GM23338 (cell line): ENCODE results near the gene ACTL6A. TPM values are rescaled to one million over a fixed set of nuclear protein-coding genes. Genes with fewer than 3 reads are reported as not detected.

Experiments used
- ATAC-seq: fragments of 200-7000 bp; cut with Tn5 transposase; 3 replicates; pipeline ENCODE4 v1.9.1; 2020
- DNase-seq: peaks from one replicate; pipeline ENCODE4 v3.0.0-alpha.2; 2015; ENCODE audit warnings: low spot score
- H2AFZ ChIP-seq: fragments of 200-600 bp; sonication (generic); 2 replicates; pipeline ENCODE4 v1.8.0; 2016; ENCODE audit warnings: antibody characterized with exemption, mild to moderate bottlenecking, moderate library complexity
- H3F3A ChIP-seq: fragments of 200-600 bp; sonication (generic); replicated peaks from 2 replicates; pipeline ENCODE4 v1.8.0; 2017; ENCODE audit warnings: antibody characterized with exemption, mixed run types, low read depth
- H3K27ac ChIP-seq: fragments of 200-600 bp; sonication (generic); 2 replicates; pipeline ENCODE4 v1.6.1; 2016; ENCODE audit warnings: low read depth
- H3K27me3 ChIP-seq: fragments of 200-600 bp; sonication (generic); 2 replicates; pipeline ENCODE4 v1.8.0; 2016; ENCODE audit warnings: mild to moderate bottlenecking, mixed run types, moderate library complexity; ENCODE audit not compliant: insufficient read depth
- H3K36me3 ChIP-seq: fragments of 200-600 bp; sonication (generic); 2 replicates; pipeline ENCODE4 v1.8.0; 2016; ENCODE audit warnings: mild to moderate bottlenecking; ENCODE audit not compliant: insufficient read depth
- H3K4me1 ChIP-seq: fragments of 200-600 bp; sonication (generic); 2 replicates; pipeline ENCODE4 v1.8.0; 2016; ENCODE audit warnings: mild to moderate bottlenecking, moderate library complexity; ENCODE audit not compliant: insufficient read depth
- H3K4me2 ChIP-seq: fragments of 200-600 bp; sonication (generic); 2 replicates; pipeline ENCODE4 v1.7.1; 2017; ENCODE audit warnings: mixed run types
- H3K4me3 ChIP-seq: fragments of 200-600 bp; sonication (generic); 2 replicates; pipeline ENCODE4 v1.6.1; 2016; ENCODE audit warnings: mixed run types
- H3K79me2 ChIP-seq: fragments of 200-600 bp; sonication (generic); replicated peaks from 2 replicates; pipeline ENCODE4 v1.8.0; 2017; ENCODE audit warnings: mild to moderate bottlenecking; ENCODE audit not compliant: insufficient read depth
- H3K9me2 ChIP-seq: fragments of 200-600 bp; sonication (generic); 2 replicates; pipeline ENCODE4 v1.8.0; 2017; ENCODE audit not compliant: insufficient read depth
- H4K20me1 ChIP-seq: fragments of 200-600 bp; sonication (generic); replicated peaks from 2 replicates; pipeline ENCODE4 v1.8.0; 2017; ENCODE audit warnings: mild to moderate bottlenecking; ENCODE audit not compliant: insufficient read depth
- H3K27ac Mint-ChIP-seq: 2 replicates; pipeline ENCODE4 v1.8.0; 2020; ENCODE audit warnings: inconsistent platforms, mild to moderate bottlenecking, moderate library complexity, mixed read lengths
- H3K27me3 Mint-ChIP-seq: 3 replicates; pipeline ENCODE4 v1.8.0; 2022; ENCODE audit warnings: low read depth, mild to moderate bottlenecking, moderate library complexity, mixed read lengths, inconsistent platforms; ENCODE audit not compliant: insufficient read depth, poor library complexity
- H3K36me3 Mint-ChIP-seq: 3 replicates; pipeline ENCODE4 v1.8.0; 2021; ENCODE audit warnings: low read depth, mild to moderate bottlenecking, inconsistent platforms, moderate library complexity, mixed read lengths
- H3K4me1 Mint-ChIP-seq: 3 replicates; pipeline ENCODE4 v1.8.0; 2020; ENCODE audit warnings: mild to moderate bottlenecking, inconsistent platforms, mixed read lengths
- H3K4me3 Mint-ChIP-seq: 3 replicates; pipeline ENCODE4 v1.8.0; 2021; ENCODE audit warnings: moderate library complexity, mild to moderate bottlenecking, inconsistent platforms, mixed read lengths
- H3K9me3 Mint-ChIP-seq: 3 replicates; pipeline ENCODE4 v1.8.0; 2020; ENCODE audit warnings: moderate library complexity, mild to moderate bottlenecking, inconsistent platforms, mixed read lengths
- CREB1 ChIP-seq: fragments of 250-450 bp; sonication (Bioruptor Pico); IDR thresholded peaks from 2 replicates; pipeline ENCODE4 v1.5.0; 2020; ENCODE audit warnings: low read depth, mild to moderate bottlenecking, moderate library complexity
- EZH2 ChIP-seq: fragments of 200-600 bp; sonication (generic); IDR thresholded peaks from one replicate; pipeline ENCODE4 v1.8.0; 2017; ENCODE audit warnings: antibody characterized with exemption, mild to moderate bottlenecking, low read depth; ENCODE audit not compliant: unreplicated experiment
- NANOG ChIP-seq: IDR thresholded peaks from 2 replicates; pipeline ENCODE4 v1.6.1; 2016; ENCODE audit warnings: antibody characterized with exemption, borderline replicate concordance
- polyA plus RNA-seq: library from polyadenylated mRNA; unstranded; fragments of >200 nt; fragmentation: Nextera tagmentation; extraction: Ambion mirVana; gene quantifications from 2 replicates; pipeline ENCODE4 v1.2.1, GENCODE V29; 2016
- total RNA-seq: library from RNA; depleted of rRNA; stranded (reverse); fragments of >200 nt; shearing (Covaris generic); gene quantifications from 2 replicates; pipeline ENCODE4 v1.2.3, GENCODE V29; 2014
- TF ChIP-seq, protein P1 (sequence below): fragments of 250-450 bp; sonication (Bioruptor Pico); IDR thresholded peaks from 2 replicates; pipeline ENCODE4 v1.5.0; 2020; ENCODE audit warnings: mild to moderate bottlenecking, moderate library complexity
- TF ChIP-seq, protein P2 (sequence below): IDR thresholded peaks from 2 replicates; pipeline ENCODE4 v1.6.1; 2016; ENCODE audit warnings: antibody characterized with exemption

Gene ACTL6A
- total and polyA plus RNA-seq, 2 experiments from 2014 or later, result 117 to 125 TPM

DNA sequence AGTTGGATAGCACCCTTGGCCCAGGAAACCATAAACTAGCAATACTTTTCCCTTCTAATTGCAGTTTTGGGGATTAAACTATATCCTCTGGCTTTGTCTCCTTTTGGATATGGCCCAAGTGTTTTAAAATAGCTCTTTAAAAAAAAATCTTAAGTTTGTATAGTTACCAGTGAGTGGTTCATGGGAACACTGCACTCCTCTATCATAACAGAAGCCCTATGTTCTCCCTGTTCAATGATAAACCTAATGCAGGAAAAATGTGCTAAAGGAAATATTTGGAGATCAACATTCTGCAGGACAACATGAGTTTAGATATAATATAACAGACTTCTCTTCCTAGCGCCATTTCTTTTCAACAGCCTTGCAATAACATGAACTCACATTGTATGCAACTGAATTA lies 28.6 kb downstream of the ACTL6A start:
- peaks cover 69% of the 10 kb centered on the region; the same call in 2 of the 3 replicates for H3K36me3 Mint-ChIP-seq
- peaks cover 3% of the 10 kb centered on the region for H3K27me3 Mint-ChIP-seq
- DNase-seq (no peak), ATAC-seq (no peak)
- Histone ChIP-seq H3K27me3 (no peaks in the 10 kb centered on the region), H3K4me2 (no peak overlapping the region), H3K9me2 (no peaks in the 10 kb centered on the region), H3K79me2 (no peaks in the 10 kb centered on the region), H2AFZ (no peak overlapping the region), H4K20me1 (peaks cover 5% of the 10 kb centered on the region; the same call in 1 of the 2 replicates), H3F3A (peaks cover 4% of the 10 kb centered on the region; the same call in 1 of the 2 replicates), H3K4me1 (no peaks in the 10 kb centered on the region), H3K27ac (no peak overlapping the region), H3K4me3 (no peak overlapping the region), H3K36me3 (peaks cover 63% of the 10 kb centered on the region)
- no peak overlapping the region for H3K27ac Mint-ChIP-seq
- TF ChIP-seq NANOG (no peak), EZH2 (no peak)
- TF ChIP-seq, protein P1, sequence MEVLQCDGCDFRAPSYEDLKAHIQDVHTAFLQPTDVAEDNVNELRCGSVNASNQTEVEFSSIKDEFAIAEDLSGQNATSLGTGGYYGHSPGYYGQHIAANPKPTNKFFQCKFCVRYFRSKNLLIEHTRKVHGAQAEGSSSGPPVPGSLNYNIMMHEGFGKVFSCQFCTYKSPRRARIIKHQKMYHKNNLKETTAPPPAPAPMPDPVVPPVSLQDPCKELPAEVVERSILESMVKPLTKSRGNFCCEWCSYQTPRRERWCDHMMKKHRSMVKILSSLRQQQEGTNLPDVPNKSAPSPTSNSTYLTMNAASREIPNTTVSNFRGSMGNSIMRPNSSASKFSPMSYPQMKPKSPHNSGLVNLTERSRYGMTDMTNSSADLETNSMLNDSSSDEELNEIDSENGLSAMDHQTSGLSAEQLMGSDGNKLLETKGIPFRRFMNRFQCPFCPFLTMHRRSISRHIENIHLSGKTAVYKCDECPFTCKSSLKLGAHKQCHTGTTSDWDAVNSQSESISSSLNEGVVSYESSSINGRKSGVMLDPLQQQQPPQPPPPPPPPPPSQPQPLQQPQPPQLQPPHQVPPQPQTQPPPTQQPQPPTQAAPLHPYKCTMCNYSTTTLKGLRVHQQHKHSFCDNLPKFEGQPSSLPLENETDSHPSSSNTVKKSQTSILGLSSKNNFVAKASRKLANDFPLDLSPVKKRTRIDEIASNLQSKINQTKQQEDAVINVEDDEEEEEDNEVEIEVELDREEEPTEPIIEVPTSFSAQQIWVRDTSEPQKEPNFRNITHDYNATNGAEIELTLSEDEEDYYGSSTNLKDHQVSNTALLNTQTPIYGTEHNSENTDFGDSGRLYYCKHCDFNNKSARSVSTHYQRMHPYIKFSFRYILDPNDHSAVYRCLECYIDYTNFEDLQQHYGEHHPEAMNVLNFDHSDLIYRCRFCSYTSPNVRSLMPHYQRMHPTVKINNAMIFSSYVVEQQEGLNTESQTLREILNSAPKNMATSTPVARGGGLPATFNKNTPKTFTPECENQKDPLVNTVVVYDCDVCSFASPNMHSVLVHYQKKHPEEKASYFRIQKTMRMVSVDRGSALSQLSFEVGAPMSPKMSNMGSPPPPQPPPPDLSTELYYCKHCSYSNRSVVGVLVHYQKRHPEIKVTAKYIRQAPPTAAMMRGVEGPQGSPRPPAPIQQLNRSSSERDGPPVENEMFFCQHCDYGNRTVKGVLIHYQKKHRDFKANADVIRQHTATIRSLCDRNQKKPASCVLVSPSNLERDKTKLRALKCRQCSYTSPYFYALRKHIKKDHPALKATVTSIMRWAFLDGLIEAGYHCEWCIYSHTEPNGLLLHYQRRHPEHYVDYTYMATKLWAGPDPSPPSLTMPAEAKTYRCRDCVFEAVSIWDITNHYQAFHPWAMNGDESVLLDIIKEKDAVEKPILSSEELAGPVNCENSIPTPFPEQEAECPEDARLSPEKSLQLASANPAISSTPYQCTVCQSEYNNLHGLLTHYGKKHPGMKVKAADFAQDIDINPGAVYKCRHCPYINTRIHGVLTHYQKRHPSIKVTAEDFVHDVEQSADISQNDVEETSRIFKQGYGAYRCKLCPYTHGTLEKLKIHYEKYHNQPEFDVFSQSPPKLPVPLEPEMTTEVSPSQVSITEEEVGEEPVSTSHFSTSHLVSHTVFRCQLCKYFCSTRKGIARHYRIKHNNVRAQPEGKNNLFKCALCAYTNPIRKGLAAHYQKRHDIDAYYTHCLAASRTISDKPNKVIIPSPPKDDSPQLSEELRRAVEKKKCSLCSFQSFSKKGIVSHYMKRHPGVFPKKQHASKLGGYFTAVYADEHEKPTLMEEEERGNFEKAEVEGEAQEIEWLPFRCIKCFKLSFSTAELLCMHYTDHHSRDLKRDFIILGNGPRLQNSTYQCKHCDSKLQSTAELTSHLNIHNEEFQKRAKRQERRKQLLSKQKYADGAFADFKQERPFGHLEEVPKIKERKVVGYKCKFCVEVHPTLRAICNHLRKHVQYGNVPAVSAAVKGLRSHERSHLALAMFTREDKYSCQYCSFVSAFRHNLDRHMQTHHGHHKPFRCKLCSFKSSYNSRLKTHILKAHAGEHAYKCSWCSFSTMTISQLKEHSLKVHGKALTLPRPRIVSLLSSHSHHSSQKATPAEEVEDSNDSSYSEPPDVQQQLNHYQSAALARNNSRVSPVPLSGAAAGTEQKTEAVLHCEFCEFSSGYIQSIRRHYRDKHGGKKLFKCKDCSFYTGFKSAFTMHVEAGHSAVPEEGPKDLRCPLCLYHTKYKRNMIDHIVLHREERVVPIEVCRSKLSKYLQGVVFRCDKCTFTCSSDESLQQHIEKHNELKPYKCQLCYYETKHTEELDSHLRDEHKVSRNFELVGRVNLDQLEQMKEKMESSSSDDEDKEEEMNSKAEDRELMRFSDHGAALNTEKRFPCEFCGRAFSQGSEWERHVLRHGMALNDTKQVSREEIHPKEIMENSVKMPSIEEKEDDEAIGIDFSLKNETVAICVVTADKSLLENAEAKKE (CRISPR knock-in tag), result no peak
- no peak overlapping the region for H3K4me3 Mint-ChIP-seq
- H3K4me1 Mint-ChIP-seq, result no peaks in the 10 kb centered on the region
- H3K9me3 Mint-ChIP-seq, result no peaks in the 10 kb centered on the region

- Mint-ChIP-seq H3K27me3 (peaks cover 2% of the 10 kb centered on the region), H3K36me3 (peaks cover 66% of the 10 kb centered on the region), H3K4me3 (no peak overlapping the region), H3K4me1 (no peaks in the 10 kb centered on the region), H3K9me3 (no peaks in the 10 kb centered on the region; the same call in 2 of the 3 replicates), H3K27ac (no peak overlapping the region)
- Histone ChIP-seq H3F3A (no peaks in the 10 kb centered on the region), H3K4me2 (no peak overlapping the region), H3K27ac (no peak overlapping the region), H3K9me2 (no peaks in the 10 kb centered on the region), H3K27me3 (no peaks in the 10 kb centered on the region), H4K20me1 (peaks cover 5% of the 10 kb centered on the region; the same call in 1 of the 2 replicates), H3K36me3 (peaks cover 57% of the 10 kb centered on the region; the same call in 1 of the 2 replicates), H3K4me3 (no peak overlapping the region), H3K4me1 (peaks cover 5% of the 10 kb centered on the region; the same call in 1 of the 2 replicates), H2AFZ (no peak overlapping the region), H3K79me2 (peaks cover 33% of the 10 kb centered on the region)
- no peak for DNase-seq
- ATAC-seq, result no peak
- TF ChIP-seq, protein P1 (CRISPR knock-in tag), result no peak
- TF ChIP-seq, protein P2, sequence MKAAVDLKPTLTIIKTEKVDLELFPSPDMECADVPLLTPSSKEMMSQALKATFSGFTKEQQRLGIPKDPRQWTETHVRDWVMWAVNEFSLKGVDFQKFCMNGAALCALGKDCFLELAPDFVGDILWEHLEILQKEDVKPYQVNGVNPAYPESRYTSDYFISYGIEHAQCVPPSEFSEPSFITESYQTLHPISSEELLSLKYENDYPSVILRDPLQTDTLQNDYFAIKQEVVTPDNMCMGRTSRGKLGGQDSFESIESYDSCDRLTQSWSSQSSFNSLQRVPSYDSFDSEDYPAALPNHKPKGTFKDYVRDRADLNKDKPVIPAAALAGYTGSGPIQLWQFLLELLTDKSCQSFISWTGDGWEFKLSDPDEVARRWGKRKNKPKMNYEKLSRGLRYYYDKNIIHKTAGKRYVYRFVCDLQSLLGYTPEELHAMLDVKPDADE, result no peak
- no peak for TF ChIP-seq CREB1 (CRISPR knock-in tag)
Observed at GRCh38 chr3:179599531-179599930, 36.8 kb downstream of the ACTL6A start.
